ENCODE data around the gene ZNF367. TPM values are rescaled to one million over a fixed set of nuclear protein-coding genes. Genes with fewer than 3 reads are reported as not detected.

Gene ZNF367
- total and polyA plus RNA-seq, 9 of the 15 experiments (the other 6 are each of a cell fraction or from before 2014, with no cell fraction given): 2.7 to 14.4 (median 10.0) TPM

DNA sequence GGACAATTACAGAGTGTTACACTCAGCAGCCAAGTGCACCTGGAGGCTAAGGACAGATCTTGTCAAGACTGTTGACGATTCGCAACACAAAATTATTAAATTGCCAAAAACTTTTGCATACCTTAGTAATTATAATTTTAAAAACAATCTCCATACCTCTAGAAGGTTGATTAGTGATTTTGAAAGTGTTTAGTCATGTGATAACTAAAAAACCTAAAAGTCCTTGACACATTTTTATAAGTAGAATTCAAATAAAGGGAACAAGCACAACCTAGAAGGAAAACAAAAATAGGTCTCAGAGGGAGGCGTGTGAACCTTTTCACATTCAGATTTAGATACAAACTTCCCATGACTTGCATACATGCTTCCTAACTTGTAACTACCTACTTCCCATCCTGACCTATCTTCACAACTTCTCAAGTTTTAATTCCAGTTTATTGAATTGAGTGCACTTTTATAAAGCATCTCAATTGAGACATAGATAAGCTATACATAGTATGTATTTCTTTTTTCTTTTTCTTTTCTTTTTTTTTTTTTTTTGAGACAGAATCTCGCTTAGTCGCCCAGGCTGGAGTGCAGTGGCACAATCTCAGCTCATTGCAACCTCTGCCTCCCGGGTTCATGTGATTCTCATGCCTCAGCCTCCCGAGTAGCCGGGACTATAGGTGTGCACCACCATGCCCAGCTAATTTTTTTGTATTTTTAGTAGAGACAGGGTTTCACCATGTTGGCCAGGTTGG, 5.8 kb downstream of the ZNF367 start:
- DNase-seq (ENCODE audit: extremely low read depth in 1 of 4, low spot score in 3 of 4) (no peak), FAIRE-seq (no peak), ATAC-seq (no peak)
- TF ChIP-seq NR3C1 (CRISPR knock-in tag; IDR thresholded peaks at IDR 0.05) (no peak), SUPT5H (IDR thresholded peaks at IDR 0.05) (0 out of 2 replicates have a peak, but pooled peaks have one; percentile 26), POLR2A (conservative IDR thresholded peaks at IDR 0.05) (0 out of 2 replicates have a peak, but pooled peaks have one; percentile 28)
- Histone ChIP-seq H4K20me1 (replicated peaks; ENCODE audit: control insufficient read depth, insufficient read depth, low read length) (peaks cover 16% of the 10 kb centered on the region), H3K4me3 (no peak overlapping the region), H3K4me2 (ENCODE audit: insufficient read depth, low read length) (no peak overlapping the region), H3K27ac (ENCODE audit: extremely low read depth, low read depth, low read length) (no peak overlapping the region), H3K9ac (ENCODE audit: insufficient read depth in 1 of 2, low read depth in 2 of 2, low read length in 2 of 2) (no peak overlapping the region), H2AFZ (ENCODE audit: low read depth, low read length) (no peak overlapping the region), H3K9me3 (replicated peaks; ENCODE audit: control insufficient read depth, insufficient read depth, low read depth, low read length) (0 out of 2 replicates have a peak, but pooled peaks cover 1% of the 10 kb centered on the region), H3K4me1 (replicated peaks in 1 of 2; ENCODE audit: control insufficient read depth in 2 of 2, insufficient read depth in 2 of 2, low read length in 2 of 2) (peaks cover 15 to 17% of the 10 kb centered on the region in 2 experiments; a peak in 3 of 5 replicates), H3K9me1 (ENCODE audit: control insufficient read depth, insufficient read depth, low read length) (no peaks in the 10 kb centered on the region), H3K27me3 (ENCODE audit: control insufficient read depth in 2 of 2, insufficient read depth in 2 of 2, low read length in 2 of 2) (no peaks in the 10 kb centered on the region), H3K36me3 (ENCODE audit: control insufficient read depth, insufficient read depth, low read length) (peaks cover 52% of the 10 kb centered on the region), H3K79me2 (ENCODE audit: control insufficient read depth, insufficient read depth, low read length) (peaks cover 92% of the 10 kb centered on the region)
- intact Hi-C loops (cut with micrococcal nuclease): loop anchor here (10.0 kb wide), 1 partner anchor 88 kb away; no protein-coding TSS in a partner anchor
- WGBS (ENCODE audit: insufficient coverage, low coverage, missing lambda C conversion rate): 96% methylated on average over 6 of the region's 8 CpGs
- POLR2A ChIA-PET: no interaction called here
- in situ Hi-C loops (cut with MboI): no loop called here
- CTCF ChIA-PET (ENCODE audit: low intra/inter-chr PET ratio): no interaction called here
- no TSS peak for BruUV-seq (replicated peaks)

DNA sequence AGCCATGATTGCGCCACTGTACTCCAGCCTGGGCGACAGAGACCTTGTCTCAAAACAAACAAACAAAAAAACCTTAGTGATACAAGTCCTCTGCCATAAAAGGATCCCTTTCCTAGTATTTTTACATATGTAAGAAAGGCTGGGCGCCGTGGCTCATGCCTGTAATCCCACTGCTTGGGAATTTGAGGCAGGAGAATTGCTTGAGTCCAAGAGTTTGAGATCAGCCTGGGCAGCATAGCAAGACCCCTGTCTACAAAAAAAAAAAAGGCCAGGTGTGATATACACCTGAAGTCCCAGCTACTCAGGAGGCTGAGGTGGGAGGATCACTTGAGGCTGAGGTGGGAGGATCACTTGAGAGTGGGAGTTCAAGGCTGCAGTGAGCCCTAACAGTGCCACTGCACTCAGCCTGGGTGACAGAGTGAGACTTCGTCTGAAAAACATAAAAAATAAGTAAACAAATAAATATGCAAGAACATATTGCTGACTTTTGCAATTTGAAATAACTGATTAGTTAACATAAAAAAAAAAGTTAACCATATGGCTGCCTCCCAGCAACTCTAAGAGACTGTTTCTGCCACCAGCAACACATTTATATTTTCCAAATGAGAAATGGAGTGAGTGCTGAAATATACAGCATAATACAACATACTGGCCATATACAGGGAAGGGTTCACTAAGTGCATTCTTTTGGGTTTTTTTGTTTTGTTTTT, 6.9 kb downstream of the ZNF367 start:
- 90% methylated on average over 5 of the region's 5 CpGs for WGBS (ENCODE audit: insufficient coverage, low coverage, missing lambda C conversion rate)
- H3K9ac ChIP-seq (ENCODE audit: insufficient read depth in 1 of 2, low read depth in 2 of 2, low read length in 2 of 2): no peak overlapping the region
- DNase-seq (ENCODE audit: extremely low read depth in 1 of 4, low spot score in 3 of 4) (no peak), FAIRE-seq (no peak), ATAC-seq (no peak)
- no peaks in the 10 kb centered on the region for H3K9me1 ChIP-seq (ENCODE audit: control insufficient read depth, insufficient read depth, low read length)
- H3K27ac ChIP-seq (ENCODE audit: extremely low read depth, low read depth, low read length): no peak overlapping the region
- H2AFZ ChIP-seq (ENCODE audit: low read depth, low read length): no peak overlapping the region
- in situ Hi-C loops (cut with MboI): no loop called here
- peaks cover 91% of the 10 kb centered on the region for H3K79me2 ChIP-seq (ENCODE audit: control insufficient read depth, insufficient read depth, low read length)
- peaks cover 7% of the 10 kb centered on the region for H4K20me1 ChIP-seq (replicated peaks; ENCODE audit: control insufficient read depth, insufficient read depth, low read length)
- H3K4me1 ChIP-seq (replicated peaks in 1 of 2; ENCODE audit: control insufficient read depth in 2 of 2, insufficient read depth in 2 of 2, low read length in 2 of 2): peaks cover 15 to 17% of the 10 kb centered on the region in 2 experiments; a peak in 3 of 5 replicates
- peaks cover 46% of the 10 kb centered on the region for H3K36me3 ChIP-seq (ENCODE audit: control insufficient read depth, insufficient read depth, low read length)
- TF ChIP-seq C11orf30 (IDR thresholded peaks at IDR 0.05; ENCODE audit: low read depth) (peak; percentile 23; the same call in 1 of the 2 replicates), ZNF121 (CRISPR knock-in tag; conservative IDR thresholded peaks at IDR 0.05) (peak; percentile 55), SRSF1 (IDR thresholded peaks at IDR 0.05; ENCODE audit: low read depth, low read length) (no peak), ZNF316 (IDR thresholded peaks at IDR 0.05) (peak; percentile 61), ETV6 (IDR thresholded peaks at IDR 0.05; ENCODE audit: borderline replicate concordance in 1 of 2, low read depth in 2 of 2, low read length in 1 of 2) (no peak), ETV6 (CRISPR knock-in tag; IDR thresholded peaks at IDR 0.05; ENCODE audit: borderline replicate concordance) (no peak)
- TF ChIP-seq, protein P1, sequence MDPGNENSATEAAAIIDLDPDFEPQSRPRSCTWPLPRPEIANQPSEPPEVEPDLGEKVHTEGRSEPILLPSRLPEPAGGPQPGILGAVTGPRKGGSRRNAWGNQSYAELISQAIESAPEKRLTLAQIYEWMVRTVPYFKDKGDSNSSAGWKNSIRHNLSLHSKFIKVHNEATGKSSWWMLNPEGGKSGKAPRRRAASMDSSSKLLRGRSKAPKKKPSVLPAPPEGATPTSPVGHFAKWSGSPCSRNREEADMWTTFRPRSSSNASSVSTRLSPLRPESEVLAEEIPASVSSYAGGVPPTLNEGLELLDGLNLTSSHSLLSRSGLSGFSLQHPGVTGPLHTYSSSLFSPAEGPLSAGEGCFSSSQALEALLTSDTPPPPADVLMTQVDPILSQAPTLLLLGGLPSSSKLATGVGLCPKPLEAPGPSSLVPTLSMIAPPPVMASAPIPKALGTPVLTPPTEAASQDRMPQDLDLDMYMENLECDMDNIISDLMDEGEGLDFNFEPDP (CRISPR knock-in tag; IDR thresholded peaks at IDR 0.05): no peak
- intact Hi-C loops (cut with micrococcal nuclease): loop anchor here (10.0 kb wide), 1 partner anchor 86 kb away; no protein-coding TSS in a partner anchor
- CTCF ChIA-PET (ENCODE audit: low intra/inter-chr PET ratio): no interaction called here
- BruUV-seq (replicated peaks): no TSS peak
- no peak overlapping the region for H3K4me2 ChIP-seq (ENCODE audit: insufficient read depth, low read length)
- POLR2A ChIA-PET: no interaction called here
- H3K9me3 ChIP-seq (replicated peaks; ENCODE audit: control insufficient read depth, insufficient read depth, low read depth, low read length): 0 out of 2 replicates have a peak, but pooled peaks cover 1% of the 10 kb centered on the region
- no peaks in the 10 kb centered on the region for H3K27me3 ChIP-seq (ENCODE audit: control insufficient read depth in 2 of 2, insufficient read depth in 2 of 2, low read length in 2 of 2)
- H3K4me3 ChIP-seq: no peak overlapping the region

Data from K562 (cell line).